Ammon's horn (tissue), 1 donor: Measurements from ENCODE around the gene RAP1GDS1.
"Not testable (repeated sequence)": the region's sequence is repeated elsewhere in the genome, so short reads cannot be mapped to it uniquely, and the experiment has no call there.

ENCODE experiments used
- DNase-seq: peaks from one replicate; pipeline ENCODE4 v3.0.0-alpha.2; 2016; ENCODE audit warnings: low spot score

Gene RAP1GDS1

GRCh38 chr4:98358630-98359248, 97.6 kb downstream of the RAP1GDS1 start:
- no peak for DNase-seq

DNA sequence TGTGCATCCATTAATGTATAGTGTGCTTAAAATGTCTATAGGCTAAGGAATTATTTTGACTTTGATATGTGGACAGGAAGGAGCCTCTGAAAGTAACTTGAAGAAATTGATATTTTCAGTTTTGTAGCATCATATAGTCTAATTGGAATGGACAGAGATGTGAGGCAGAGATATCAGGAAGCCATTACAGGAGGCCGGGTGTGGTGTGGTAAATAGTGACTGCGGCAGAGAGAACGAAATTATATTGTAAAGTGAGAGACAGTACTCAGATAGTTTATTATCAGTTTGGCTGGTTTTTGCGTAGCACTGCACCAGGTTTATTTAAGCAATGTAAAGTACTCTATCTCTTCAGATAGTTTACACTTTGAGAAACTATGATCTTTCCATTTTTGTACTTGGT, 98.5 kb downstream of the RAP1GDS1 start:
- DNase-seq: no peak

DNA sequence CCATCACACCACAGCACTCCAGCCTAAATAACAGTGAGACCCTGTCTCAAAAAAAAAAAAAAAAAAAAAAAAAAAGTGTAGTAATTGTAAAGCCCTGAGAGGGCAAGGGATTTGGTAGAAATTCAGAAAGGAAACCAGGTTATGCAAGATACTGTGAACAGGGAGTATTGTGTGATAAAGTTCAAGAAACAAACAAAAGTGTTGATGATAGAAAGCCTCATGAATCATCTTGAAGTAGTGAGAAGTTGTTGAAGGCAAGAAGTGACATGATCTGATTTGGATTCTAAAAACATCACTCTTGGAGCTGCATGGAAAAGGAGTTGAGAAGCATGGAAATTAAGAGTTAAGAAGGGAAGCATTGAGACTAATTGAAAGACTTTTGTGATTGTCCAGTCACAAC, 102.2 kb downstream of the RAP1GDS1 start:
- no peak for DNase-seq

GRCh38 chr4:98366275-98366674, 105.1 kb downstream of the RAP1GDS1 start:
- DNase-seq: not testable (repeated sequence)

- DNase-seq: not testable (repeated sequence)
These were observed 106.8 kb downstream of the RAP1GDS1 start for GRCh38 chr4:98368000-98368399.

GRCh38 chr4:98369322-98369721, 108.1 kb downstream of the RAP1GDS1 start:
- no peak for DNase-seq

GRCh38 chr4:98374643-98375042, 113.5 kb downstream of the RAP1GDS1 start:
- peak; percentile 60 for DNase-seq

- no peak for DNase-seq
These were observed 116.4 kb downstream of the RAP1GDS1 start for GRCh38 chr4:98377559-98377958.

DNA sequence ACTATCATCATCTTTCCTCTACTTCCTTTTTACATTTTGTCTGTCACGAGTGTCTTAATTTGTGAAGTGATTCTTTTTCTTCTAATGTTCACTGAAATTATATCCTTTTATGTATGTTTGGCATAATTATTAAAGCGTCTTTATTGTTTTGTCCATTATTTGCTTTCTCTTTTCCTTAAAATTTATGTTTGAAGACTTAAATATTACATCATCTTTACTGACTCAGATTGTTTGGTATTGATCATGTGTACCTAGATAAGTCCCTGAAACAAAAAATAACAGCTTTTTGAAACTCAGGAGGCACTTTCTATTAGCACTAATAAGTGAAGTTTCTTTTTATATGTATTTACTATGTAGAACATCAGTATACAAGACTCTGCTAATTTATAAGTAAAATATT, 120.1 kb downstream of the RAP1GDS1 start:
- DNase-seq: no peak

DNA sequence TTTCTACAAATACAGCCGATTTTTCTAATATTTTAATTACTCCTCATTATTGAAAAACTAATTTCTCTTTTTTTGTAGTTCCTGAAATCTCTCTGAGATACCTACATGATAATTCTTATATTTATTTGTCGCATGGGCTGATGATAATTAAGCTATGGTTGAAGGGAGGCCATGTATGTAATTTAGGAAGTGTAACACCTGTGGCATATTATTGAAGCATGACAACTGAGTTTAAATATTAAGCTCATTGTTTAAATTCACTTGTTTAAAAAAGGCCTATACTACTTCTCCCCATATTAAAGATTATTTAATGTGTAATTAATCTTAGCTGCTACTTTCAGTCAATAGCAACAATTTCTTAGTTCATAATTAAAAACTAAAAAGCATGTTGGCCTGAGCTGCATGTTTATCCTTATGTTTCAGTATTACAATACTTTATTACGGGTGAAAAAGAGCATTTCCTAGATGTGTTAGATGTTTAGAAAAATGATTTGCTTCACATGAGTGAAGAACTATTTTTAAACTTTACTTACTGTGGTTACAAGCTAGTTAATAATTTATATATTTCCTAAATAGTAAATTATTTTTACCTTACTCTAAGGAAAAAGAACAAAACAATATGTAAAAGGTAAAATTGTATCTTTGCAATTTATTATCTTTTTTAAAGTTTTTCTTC, 122.4 kb downstream of the RAP1GDS1 start:
- no peak for DNase-seq

DNA sequence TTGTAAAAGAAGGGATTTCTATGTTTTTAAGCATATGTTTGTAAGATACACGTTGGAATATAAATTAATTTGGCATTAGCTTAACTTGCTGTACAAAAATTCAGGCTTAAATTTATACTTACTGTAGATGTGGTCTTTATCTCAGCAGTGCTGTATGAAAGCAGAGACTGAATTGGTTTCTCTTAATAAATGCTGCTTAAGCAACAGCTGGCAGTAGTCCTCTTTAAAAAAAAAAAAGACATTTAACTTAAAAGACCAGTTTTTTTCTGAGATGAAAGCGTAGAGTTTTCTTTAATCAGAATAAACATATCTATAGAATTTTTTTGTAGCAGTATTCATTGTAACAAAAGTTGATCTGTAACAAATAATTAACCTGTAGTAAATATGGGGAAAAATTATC, 124.6 kb downstream of the RAP1GDS1 start:
- no peak for DNase-seq

DNA sequence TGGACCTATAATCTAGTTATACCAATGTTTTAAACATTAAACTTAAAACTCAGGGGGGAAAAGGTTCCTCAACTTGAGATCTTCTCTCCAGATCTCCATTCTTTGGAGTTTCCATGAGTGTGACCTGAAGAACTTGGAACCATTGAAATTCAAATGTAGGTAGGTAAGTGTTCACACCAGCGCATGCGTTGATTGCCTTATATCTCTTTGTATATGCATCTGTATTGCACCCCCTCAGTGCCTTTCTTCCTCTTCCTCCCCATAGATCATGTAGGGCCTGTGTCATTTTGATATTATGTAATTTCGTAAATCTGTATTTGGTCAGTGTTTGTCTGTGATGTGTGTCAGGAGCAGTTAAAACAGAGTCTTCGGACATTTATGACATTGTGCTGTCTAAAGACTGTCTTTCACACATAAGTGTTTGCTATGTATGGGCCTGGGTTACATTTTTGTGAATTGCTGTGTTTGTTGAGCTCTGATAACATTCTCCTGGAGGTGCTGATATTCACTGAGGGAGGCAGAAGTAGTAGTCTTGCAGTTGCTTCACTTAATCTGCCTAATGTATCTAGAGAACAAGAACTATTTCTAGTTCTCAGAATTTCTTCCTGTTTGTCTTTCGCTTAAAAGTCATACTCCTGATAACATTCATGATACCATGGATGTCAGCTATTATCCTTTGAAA, 126.3 kb downstream of the RAP1GDS1 start:
- DNase-seq: no peak

GRCh38 chr4:98394134-98394533, 132.9 kb downstream of the RAP1GDS1 start:
- no peak for DNase-seq

DNA sequence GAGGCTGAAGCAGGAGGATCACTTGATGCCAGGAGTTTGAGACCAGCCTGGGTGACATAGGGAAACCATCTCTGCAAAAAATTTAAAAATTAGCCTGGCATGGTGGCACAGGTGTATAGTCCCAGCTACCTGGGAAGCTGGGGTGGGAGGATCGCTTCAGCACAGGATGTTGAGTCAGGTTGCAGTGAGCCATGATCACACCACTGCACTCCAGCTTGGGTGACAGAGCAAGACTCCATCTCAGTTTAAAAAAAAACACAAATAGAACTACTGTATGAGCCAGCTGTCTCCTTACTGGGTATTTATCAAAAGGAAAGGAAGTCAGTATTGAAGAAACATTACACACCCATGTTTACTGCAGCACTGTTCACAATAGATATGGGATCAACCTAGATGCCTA, 138.7 kb downstream of the RAP1GDS1 start:
- no peak for DNase-seq

- DNase-seq: no peak
These were observed 145.6 kb downstream of the RAP1GDS1 start for GRCh38 chr4:98406819-98407218.

DNA sequence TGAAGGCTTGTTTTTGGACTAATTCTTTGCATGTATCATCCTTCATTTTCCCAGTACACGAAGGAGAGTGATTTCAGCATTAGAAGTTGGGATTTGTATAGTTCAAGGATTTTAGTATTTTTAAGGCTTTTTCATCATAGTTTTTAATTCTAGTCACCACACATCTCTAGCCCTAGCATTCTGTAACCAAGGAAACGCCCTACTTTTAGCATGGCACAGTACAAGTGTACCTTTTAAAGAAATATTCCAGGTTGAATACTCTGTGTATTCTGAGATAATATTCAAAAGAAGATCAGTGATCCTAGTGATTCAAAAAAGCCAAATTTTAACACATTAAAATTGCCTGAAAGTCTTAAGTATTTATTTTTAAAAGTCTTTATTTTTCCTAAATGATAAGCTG, 150.5 kb downstream of the RAP1GDS1 start:
- peak; percentile 17 for DNase-seq

GRCh38 chr4:98416844-98417243, 155.7 kb downstream of the RAP1GDS1 start:
- DNase-seq: no peak

DNA sequence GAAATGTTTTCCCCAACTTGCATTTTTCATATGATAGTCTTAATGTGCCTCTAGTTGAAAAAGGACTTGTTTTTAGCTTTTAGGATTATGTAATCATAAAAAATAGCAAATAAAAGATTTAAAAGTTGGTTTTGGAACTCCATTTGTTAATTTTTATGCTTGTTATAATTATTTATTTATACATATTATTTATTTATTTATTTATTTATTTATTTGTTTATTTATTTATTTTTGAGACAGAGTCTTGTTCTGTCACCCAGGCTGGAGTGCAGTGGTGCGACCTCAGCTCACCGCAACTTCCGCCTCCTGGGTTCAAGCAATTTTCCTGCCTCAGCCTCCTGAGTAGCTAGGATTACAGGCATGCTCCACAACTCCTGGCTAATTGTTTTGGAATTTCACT, 159.0 kb downstream of the RAP1GDS1 start:
- not testable (repeated sequence) for DNase-seq

DNA sequence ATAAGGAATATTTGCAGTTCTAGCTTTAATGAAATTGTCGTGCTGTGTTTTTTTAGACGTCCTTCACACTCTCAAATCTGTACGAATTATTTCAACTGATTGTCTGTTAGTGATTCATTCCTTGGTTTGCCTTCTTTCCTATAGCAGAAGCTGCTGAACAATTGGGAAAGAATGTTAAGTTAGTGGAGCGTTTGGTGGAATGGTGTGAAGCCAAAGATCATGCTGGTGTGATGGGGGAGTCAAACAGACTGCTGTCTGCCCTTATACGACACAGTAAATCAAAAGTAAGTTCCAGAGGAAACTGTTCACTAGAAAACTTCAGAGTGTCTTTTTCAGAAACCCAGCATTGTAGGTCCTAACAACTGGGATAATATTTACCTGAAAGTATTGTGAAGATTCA, 159.9 kb downstream of the RAP1GDS1 start:
- DNase-seq: no peak

- DNase-seq: peak; percentile 15
These were observed 161.8 kb downstream of the RAP1GDS1 start for GRCh38 chr4:98423009-98423408.

- DNase-seq: no peak
These were observed 169.7 kb downstream of the RAP1GDS1 start for GRCh38 chr4:98430708-98431403.

DNA sequence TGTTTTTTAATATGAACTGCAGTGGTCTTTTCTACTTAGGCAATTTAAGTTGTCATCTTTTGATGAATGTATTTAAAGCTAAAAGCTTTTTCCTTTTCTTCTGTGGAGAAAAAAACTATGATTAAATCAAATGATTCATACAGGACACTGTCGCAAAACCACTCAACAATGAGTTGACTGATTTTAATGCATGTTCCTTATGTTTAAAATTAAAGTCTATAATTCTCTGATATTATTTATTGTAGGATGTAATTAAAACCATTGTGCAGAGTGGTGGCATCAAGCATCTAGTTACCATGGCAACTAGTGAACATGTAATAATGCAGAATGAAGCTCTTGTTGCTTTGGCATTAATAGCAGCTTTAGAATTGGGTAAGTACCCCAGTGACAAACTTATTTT, 172.5 kb downstream of the RAP1GDS1 start:
- no peak for DNase-seq

DNA sequence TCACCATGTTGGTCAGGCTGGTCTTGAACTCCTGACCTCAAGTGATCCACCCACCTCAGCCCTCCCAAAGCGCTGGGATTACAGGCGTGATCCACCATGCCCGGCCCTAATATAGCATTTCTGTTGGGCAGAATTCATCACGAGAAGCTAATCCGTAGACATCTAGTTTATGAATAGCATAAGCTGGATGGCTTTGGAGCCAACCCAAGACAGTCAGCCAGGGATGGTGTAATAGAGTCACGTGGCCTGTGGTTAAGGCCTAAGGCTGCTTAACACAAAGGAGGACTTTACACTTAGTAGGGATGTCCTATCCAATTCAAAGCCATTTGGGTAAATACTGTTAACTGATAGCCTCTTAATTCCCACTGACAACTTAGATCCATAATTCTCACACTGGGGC, 173.6 kb downstream of the RAP1GDS1 start:
- no peak for DNase-seq
